GM12878 (cell line): ENCODE data around the gene SNX19. TPM values are rescaled to one million over a fixed set of nuclear protein-coding genes. Genes with fewer than 3 reads are reported as not detected.

ENCODE experiments used
- FOXM1 ChIP-seq: IDR thresholded peaks from 2 replicates; pipeline ENCODE4 v1.6.1; 2012; ENCODE audit warnings: low read depth, mild to moderate bottlenecking, inconsistent platforms, low read length, moderate library complexity
- HCFC1 ChIP-seq: fragments of 150-350 bp; IDR thresholded peaks from 2 replicates; pipeline ENCODE4 v1.6.1; 2014; ENCODE audit warnings: low read length
- JUNB ChIP-seq: IDR thresholded peaks from 2 replicates; pipeline ENCODE4 v1.6.1; 2016; ENCODE audit warnings: antibody characterized with exemption, mild to moderate bottlenecking
- RELA ChIP-seq: fragments of 450-650 bp; IDR thresholded peaks from 2 replicates; pipeline ENCODE4 v1.8.0; 2014; ENCODE audit warnings: borderline replicate concordance; ENCODE audit not compliant: partially characterized antibody
- ZSCAN29 ChIP-seq: fragments of 450-650 bp; IDR thresholded peaks from 2 replicates; pipeline ENCODE4 v1.6.1; 2017; ENCODE audit warnings: mild to moderate bottlenecking, moderate library complexity
- polyA plus RNA-seq, 11 experiments: library from polyadenylated mRNA; depleted of rRNA in 4 of 11; unstranded in 6 of 11; stranded (reverse) in 5 of 11; fragments of >200 nt; fragmentation: Nextera tagmentation in 4 of 11; fragmentation: Illumina TruSeq in 1 of 11; extraction: Ambion mirVana in 4 of 11; extraction: Trizol in 1 of 11; gene quantifications; 1 replicate in 1 of 11; 2 replicates in 10 of 11; pipeline versions ENCODE4 v1.2.1 to v1.2.3, GENCODE V29; 2011 to 2016; ENCODE audit warnings: inconsistent platforms in 2 of 11, missing spikeins in 2 of 11, low read depth in 1 of 11
- total RNA-seq, 4 experiments: library from RNA; depleted of rRNA in 3 of 4; stranded (reverse); fragments of >200 nt in 3 of 4; fragmentation: Illumina TruSeq in 1 of 4; extraction: Trizol in 1 of 4; gene quantifications; 2 replicates each; pipeline versions ENCODE4 v1.2.1 to v1.2.3, GENCODE V29; 2013 to 2021
- TF ChIP-seq, protein P1 (sequence below): IDR thresholded peaks from 2 replicates; pipeline ENCODE4 v1.6.1; 2012; ENCODE audit warnings: mild to moderate bottlenecking, low read depth, low read length
- TF ChIP-seq, protein P2 (sequence below), 3 experiments: IDR thresholded peaks in 2 of 3; conservative IDR thresholded peaks in 1 of 3; 2 replicates each; pipeline ENCODE4 v1.5.1; 2011; ENCODE audit warnings: low read depth in 3 of 3, low read length in 3 of 3, mild to moderate bottlenecking in 3 of 3, control low read depth in 2 of 3, moderate library complexity in 2 of 3, inconsistent platforms in 1 of 3, mixed read lengths in 1 of 3; ENCODE audit not compliant: control insufficient read depth in 2 of 3, insufficient read depth in 1 of 3; ENCODE audit errors: extremely low read depth in 1 of 3
- TF ChIP-seq, protein P3 (sequence below): fragments of 450-650 bp; IDR thresholded peaks from 2 replicates; pipeline ENCODE4 v1.6.1; 2017; ENCODE audit warnings: antibody characterized with exemption, mild to moderate bottlenecking, moderate library complexity
- TF ChIP-seq, protein P4 (sequence below): fragments of 450-650 bp; IDR thresholded peaks from 2 replicates; pipeline ENCODE4 v1.6.1; 2017; ENCODE audit warnings: mild to moderate bottlenecking, moderate library complexity
- TF ChIP-seq, protein P5 (sequence below): fragments of 450-650 bp; IDR thresholded peaks from 2 replicates; pipeline ENCODE4 v1.6.1; 2016; ENCODE audit warnings: mild to moderate bottlenecking
- TF ChIP-seq, protein P6 (sequence below): IDR thresholded peaks from 2 replicates; pipeline ENCODE4 v1.6.1; 2011; ENCODE audit warnings: low read depth, mild to moderate bottlenecking, low read length, moderate library complexity, borderline replicate concordance; ENCODE audit errors: extremely low read depth

The SNX19 gene
- total and polyA plus RNA-seq, 10 of the 15 experiments (the other 5 are each of a cell fraction or from before 2014, with no cell fraction given), result 3.0 to 46.9 (median 30.4) TPM

DNA sequence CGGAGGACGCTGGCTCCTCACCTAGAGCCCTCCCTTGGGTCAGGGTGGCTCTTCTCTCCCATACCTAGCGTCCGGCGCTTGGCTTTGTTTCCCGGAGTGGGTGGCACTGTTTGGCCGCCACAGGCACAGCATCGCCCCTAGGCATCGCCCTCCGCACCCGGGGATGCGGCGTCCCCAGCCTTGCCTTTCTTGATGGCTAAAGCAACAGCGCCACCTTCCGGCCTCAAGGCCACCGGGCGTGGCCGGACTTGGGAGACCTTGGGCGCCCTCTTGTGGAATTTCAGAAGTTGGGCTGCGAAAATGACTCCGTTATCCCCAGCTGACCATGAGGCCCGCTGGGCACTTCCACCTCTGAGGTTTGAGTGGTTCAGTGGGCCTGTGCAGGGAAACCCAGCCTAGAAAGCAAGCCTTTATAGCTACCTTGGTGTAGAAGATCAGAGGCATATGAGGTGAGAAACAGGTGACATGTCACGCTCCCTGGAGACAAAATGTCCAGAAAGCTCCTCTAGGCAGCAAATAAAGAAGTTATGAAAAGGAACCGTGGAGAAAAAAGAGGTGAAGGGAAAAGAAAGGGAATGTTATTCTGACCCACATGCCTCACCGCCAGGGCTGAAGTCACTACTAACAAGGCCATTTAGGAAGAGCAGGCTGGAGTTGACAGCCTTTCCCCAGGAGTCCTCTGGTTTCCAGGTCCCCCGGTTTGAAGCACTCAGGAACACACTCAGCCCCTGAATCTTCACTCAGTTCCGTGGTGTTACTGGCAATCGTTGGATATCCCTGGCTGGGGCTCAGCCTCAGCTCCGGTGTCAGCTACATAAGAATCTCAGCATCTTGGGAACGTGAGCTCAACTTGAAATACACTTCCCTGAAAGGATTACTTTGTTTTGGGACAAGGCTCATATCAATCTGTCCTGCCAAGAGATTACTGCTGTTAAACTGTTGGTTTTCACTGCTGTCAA lies 54.1 kb downstream of the SNX19 start (continued):
- TF ChIP-seq, protein P1, sequence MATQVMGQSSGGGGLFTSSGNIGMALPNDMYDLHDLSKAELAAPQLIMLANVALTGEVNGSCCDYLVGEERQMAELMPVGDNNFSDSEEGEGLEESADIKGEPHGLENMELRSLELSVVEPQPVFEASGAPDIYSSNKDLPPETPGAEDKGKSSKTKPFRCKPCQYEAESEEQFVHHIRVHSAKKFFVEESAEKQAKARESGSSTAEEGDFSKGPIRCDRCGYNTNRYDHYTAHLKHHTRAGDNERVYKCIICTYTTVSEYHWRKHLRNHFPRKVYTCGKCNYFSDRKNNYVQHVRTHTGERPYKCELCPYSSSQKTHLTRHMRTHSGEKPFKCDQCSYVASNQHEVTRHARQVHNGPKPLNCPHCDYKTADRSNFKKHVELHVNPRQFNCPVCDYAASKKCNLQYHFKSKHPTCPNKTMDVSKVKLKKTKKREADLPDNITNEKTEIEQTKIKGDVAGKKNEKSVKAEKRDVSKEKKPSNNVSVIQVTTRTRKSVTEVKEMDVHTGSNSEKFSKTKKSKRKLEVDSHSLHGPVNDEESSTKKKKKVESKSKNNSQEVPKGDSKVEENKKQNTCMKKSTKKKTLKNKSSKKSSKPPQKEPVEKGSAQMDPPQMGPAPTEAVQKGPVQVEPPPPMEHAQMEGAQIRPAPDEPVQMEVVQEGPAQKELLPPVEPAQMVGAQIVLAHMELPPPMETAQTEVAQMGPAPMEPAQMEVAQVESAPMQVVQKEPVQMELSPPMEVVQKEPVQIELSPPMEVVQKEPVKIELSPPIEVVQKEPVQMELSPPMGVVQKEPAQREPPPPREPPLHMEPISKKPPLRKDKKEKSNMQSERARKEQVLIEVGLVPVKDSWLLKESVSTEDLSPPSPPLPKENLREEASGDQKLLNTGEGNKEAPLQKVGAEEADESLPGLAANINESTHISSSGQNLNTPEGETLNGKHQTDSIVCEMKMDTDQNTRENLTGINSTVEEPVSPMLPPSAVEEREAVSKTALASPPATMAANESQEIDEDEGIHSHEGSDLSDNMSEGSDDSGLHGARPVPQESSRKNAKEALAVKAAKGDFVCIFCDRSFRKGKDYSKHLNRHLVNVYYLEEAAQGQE, result no peak
- TF ChIP-seq, protein P2, sequence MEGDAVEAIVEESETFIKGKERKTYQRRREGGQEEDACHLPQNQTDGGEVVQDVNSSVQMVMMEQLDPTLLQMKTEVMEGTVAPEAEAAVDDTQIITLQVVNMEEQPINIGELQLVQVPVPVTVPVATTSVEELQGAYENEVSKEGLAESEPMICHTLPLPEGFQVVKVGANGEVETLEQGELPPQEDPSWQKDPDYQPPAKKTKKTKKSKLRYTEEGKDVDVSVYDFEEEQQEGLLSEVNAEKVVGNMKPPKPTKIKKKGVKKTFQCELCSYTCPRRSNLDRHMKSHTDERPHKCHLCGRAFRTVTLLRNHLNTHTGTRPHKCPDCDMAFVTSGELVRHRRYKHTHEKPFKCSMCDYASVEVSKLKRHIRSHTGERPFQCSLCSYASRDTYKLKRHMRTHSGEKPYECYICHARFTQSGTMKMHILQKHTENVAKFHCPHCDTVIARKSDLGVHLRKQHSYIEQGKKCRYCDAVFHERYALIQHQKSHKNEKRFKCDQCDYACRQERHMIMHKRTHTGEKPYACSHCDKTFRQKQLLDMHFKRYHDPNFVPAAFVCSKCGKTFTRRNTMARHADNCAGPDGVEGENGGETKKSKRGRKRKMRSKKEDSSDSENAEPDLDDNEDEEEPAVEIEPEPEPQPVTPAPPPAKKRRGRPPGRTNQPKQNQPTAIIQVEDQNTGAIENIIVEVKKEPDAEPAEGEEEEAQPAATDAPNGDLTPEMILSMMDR (IDR thresholded peaks at IDR 0.05 in 2 of 3, conservative IDR thresholded peaks at IDR 0.05 in 1 of 3; ENCODE audit: control insufficient read depth in 2 of 3, extremely low read depth in 1 of 3, insufficient read depth in 1 of 3, low read depth in 3 of 3, low read length in 3 of 3), result peak; percentile 99 to 100 (median 100); a peak in 5 of 6 replicates
- TF ChIP-seq RELA (peak; percentile 10), ZSCAN29 (peak; percentile 19; the same call in 1 of the 2 replicates), HCFC1 (no peak), JUNB (no peak), FOXM1 (peak; percentile 75)
- TF ChIP-seq, protein P3, sequence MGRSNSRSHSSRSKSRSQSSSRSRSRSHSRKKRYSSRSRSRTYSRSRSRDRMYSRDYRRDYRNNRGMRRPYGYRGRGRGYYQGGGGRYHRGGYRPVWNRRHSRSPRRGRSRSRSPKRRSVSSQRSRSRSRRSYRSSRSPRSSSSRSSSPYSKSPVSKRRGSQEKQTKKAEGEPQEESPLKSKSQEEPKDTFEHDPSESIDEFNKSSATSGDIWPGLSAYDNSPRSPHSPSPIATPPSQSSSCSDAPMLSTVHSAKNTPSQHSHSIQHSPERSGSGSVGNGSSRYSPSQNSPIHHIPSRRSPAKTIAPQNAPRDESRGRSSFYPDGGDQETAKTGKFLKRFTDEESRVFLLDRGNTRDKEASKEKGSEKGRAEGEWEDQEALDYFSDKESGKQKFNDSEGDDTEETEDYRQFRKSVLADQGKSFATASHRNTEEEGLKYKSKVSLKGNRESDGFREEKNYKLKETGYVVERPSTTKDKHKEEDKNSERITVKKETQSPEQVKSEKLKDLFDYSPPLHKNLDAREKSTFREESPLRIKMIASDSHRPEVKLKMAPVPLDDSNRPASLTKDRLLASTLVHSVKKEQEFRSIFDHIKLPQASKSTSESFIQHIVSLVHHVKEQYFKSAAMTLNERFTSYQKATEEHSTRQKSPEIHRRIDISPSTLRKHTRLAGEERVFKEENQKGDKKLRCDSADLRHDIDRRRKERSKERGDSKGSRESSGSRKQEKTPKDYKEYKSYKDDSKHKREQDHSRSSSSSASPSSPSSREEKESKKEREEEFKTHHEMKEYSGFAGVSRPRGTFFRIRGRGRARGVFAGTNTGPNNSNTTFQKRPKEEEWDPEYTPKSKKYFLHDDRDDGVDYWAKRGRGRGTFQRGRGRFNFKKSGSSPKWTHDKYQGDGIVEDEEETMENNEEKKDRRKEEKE, result no peak
- TF ChIP-seq, protein P4, sequence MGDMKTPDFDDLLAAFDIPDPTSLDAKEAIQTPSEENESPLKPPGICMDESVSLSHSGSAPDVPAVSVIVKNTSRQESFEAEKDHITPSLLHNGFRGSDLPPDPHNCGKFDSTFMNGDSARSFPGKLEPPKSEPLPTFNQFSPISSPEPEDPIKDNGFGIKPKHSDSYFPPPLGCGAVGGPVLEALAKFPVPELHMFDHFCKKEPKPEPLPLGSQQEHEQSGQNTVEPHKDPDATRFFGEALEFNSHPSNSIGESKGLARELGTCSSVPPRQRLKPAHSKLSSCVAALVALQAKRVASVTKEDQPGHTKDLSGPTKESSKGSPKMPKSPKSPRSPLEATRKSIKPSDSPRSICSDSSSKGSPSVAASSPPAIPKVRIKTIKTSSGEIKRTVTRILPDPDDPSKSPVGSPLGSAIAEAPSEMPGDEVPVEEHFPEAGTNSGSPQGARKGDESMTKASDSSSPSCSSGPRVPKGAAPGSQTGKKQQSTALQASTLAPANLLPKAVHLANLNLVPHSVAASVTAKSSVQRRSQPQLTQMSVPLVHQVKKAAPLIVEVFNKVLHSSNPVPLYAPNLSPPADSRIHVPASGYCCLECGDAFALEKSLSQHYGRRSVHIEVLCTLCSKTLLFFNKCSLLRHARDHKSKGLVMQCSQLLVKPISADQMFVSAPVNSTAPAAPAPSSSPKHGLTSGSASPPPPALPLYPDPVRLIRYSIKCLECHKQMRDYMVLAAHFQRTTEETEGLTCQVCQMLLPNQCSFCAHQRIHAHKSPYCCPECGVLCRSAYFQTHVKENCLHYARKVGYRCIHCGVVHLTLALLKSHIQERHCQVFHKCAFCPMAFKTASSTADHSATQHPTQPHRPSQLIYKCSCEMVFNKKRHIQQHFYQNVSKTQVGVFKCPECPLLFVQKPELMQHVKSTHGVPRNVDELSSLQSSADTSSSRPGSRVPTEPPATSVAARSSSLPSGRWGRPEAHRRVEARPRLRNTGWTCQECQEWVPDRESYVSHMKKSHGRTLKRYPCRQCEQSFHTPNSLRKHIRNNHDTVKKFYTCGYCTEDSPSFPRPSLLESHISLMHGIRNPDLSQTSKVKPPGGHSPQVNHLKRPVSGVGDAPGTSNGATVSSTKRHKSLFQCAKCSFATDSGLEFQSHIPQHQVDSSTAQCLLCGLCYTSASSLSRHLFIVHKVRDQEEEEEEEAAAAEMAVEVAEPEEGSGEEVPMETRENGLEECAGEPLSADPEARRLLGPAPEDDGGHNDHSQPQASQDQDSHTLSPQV, result peak; percentile 93; the same call in 1 of the 2 replicates
- TF ChIP-seq, protein P5, sequence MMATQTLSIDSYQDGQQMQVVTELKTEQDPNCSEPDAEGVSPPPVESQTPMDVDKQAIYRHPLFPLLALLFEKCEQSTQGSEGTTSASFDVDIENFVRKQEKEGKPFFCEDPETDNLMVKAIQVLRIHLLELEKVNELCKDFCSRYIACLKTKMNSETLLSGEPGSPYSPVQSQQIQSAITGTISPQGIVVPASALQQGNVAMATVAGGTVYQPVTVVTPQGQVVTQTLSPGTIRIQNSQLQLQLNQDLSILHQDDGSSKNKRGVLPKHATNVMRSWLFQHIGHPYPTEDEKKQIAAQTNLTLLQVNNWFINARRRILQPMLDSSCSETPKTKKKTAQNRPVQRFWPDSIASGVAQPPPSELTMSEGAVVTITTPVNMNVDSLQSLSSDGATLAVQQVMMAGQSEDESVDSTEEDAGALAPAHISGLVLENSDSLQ, result no peak
- TF ChIP-seq, protein P6, sequence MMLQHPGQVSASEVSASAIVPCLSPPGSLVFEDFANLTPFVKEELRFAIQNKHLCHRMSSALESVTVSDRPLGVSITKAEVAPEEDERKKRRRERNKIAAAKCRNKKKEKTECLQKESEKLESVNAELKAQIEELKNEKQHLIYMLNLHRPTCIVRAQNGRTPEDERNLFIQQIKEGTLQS, result 0 out of 2 replicates have a peak, but pooled peaks have one; percentile 59
